Stimulated activated CD4-positive, alpha-beta T cell treated with anti-CD3 and anti-CD28 coated beads, Interleukin-12 subunit alpha, Interleukin-12 subunit beta, amount 100 ng/mL, for 48 hours (primary cell): ENCODE measurements around the gene PEPD.

Experiments
- DNase-seq, 3 donors: peaks; one replicate each; pipeline ENCODE4 v3.0.0-alpha.2; 2020; ENCODE audit warnings: low read depth in 2 of 3, low spot score in 1 of 3

The PEPD gene

GRCh38 chr19:33473653-33474305 lies 47.8 kb downstream of the PEPD start:
- DNase-seq = no peak

GRCh38 chr19:33472691-33473652 lies 48.6 kb downstream of the PEPD start:
- DNase-seq = no peak

- no peak for DNase-seq
Measured at GRCh38 chr19:33472226-33472625, 49.4 kb downstream of the PEPD start.

GRCh38 chr19:33471111-33471996 lies 50.2 kb downstream of the PEPD start:
- no peak for DNase-seq

- DNase-seq = no peak
Measured at GRCh38 chr19:33470686-33471085, 50.9 kb downstream of the PEPD start.

- no peak for DNase-seq
Measured at GRCh38 chr19:33470040-33470330, 51.6 kb downstream of the PEPD start.

- DNase-seq = no peak
Measured at GRCh38 chr19:33469171-33470039, 52.2 kb downstream of the PEPD start.

- no peak for DNase-seq
Measured at GRCh38 chr19:33468361-33469170, 53.0 kb downstream of the PEPD start.

- DNase-seq = no peak
Measured at GRCh38 chr19:33467851-33468250, 53.7 kb downstream of the PEPD start.

- no peak for DNase-seq
Measured at GRCh38 chr19:33465834-33466233, 55.8 kb downstream of the PEPD start.

GRCh38 chr19:33465371-33465770 lies 56.2 kb downstream of the PEPD start:
- DNase-seq = no peak

- no peak for DNase-seq
Measured at GRCh38 chr19:33464733-33465115, 56.9 kb downstream of the PEPD start.

- DNase-seq = no peak
Measured at GRCh38 chr19:33464010-33464732, 57.4 kb downstream of the PEPD start.

- no peak for DNase-seq
Measured at GRCh38 chr19:33463199-33463598, 58.4 kb downstream of the PEPD start.

GRCh38 chr19:33462112-33462791 lies 59.3 kb downstream of the PEPD start:
- no peak for DNase-seq

- no peak for DNase-seq
Measured at GRCh38 chr19:33461256-33462111, 60.1 kb downstream of the PEPD start.

- no peak for DNase-seq
Measured at GRCh38 chr19:33460221-33460908, 61.2 kb downstream of the PEPD start.
